Endothelial cell of umbilical vein (primary cell): Measurements from ENCODE around the gene RO60. TPM values are rescaled to one million over a fixed set of nuclear protein-coding genes. Genes with fewer than 3 reads are reported as not detected.

Source experiments
- BruUV-seq: library from RNA; stranded (reverse); fragments of 400-500 nt; replicated peaks from 2 replicates; lab custom pipeline; 2021; lab: Mats Ljungman, UMichigan
- CTCF ChIA-PET: fragments of 300-600, 350-600 bp; sonication (Branson Sonifier 250); formaldehyde crosslinking; loops from one replicate; lab custom pipeline; 2021; ENCODE audit warnings: antibody characterized with exemption, inconsistent platforms; lab: Charles Lee
- POLR2A ChIA-PET: fragments of 300-600, 350-600 bp; sonication (Branson Sonifier 250); formaldehyde crosslinking; loops from one replicate; lab custom pipeline; 2021; ENCODE audit warnings: antibody characterized with exemption, inconsistent platforms; lab: Charles Lee
- DNase-seq: peaks from one replicate; pipeline ENCODE4 v3.0.0-alpha.2; 2011; ENCODE audit warnings: low read depth, low spot score
- FAIRE-seq: peaks from 2 replicates; lab custom pipeline; 2011; peaks lifted over from hg19 to GRCh38; lab: Jason Lieb, UNC
- H2AFZ ChIP-seq: 2 replicates; pipeline ENCODE4 v1.6.0; 2012; ENCODE audit warnings: low read depth, low read length, control low read depth, inconsistent platforms
- H3K27ac ChIP-seq: 2 replicates; pipeline ENCODE4 v1.5.1; 2011; ENCODE audit warnings: low read depth, mild to moderate bottlenecking, control low read depth, low read length, moderate library complexity; ENCODE audit not compliant: insufficient read depth
- H3K27me3 ChIP-seq, 2 experiments: 2 replicates each; pipeline versions ENCODE4 v1.6.0 to v1.6.1; 2011; ENCODE audit warnings: low read length in 2 of 2, mixed read lengths in 1 of 2; ENCODE audit not compliant: control insufficient read depth in 2 of 2, insufficient read depth in 2 of 2
- H3K36me3 ChIP-seq, 2 experiments: 2 replicates in 1 of 2; 3 replicates in 1 of 2; pipeline ENCODE4 v1.5.1; 2011; ENCODE audit warnings: low read length in 2 of 2, mild to moderate bottlenecking in 1 of 2, moderate library complexity in 1 of 2; ENCODE audit not compliant: control insufficient read depth in 2 of 2, insufficient read depth in 2 of 2; ENCODE audit errors: extremely low read depth in 1 of 2
- H3K4me1 ChIP-seq: 3 replicates; pipeline ENCODE4 v1.5.1; 2011; ENCODE audit warnings: mild to moderate bottlenecking, low read length; ENCODE audit not compliant: control insufficient read depth, insufficient read depth; ENCODE audit errors: extremely low read depth
- H3K4me2 ChIP-seq: 2 replicates; pipeline ENCODE4 v1.6.1; 2011; ENCODE audit warnings: low read length, control low read depth, mixed read lengths; ENCODE audit not compliant: insufficient read depth
- H3K4me3 ChIP-seq, 3 experiments: fragments of 200-600 bp in 1 of 3; sonication (generic), shearing (Covaris generic) in 1 of 3; replicated peaks in 1 of 3; 2 replicates each; pipeline ENCODE4 v1.5.1; 2011 to 2016; ENCODE audit warnings: control low read depth in 3 of 3, low read length in 3 of 3, mild to moderate bottlenecking in 2 of 3, inconsistent platforms in 1 of 3, low read depth in 1 of 3, moderate library complexity in 1 of 3; ENCODE audit not compliant: insufficient read depth in 1 of 3
- H3K79me2 ChIP-seq: 2 replicates; pipeline ENCODE4 v1.6.0; 2012; ENCODE audit warnings: low read length, inconsistent platforms; ENCODE audit not compliant: control insufficient read depth, insufficient read depth
- H3K9ac ChIP-seq: replicated peaks from 2 replicates; pipeline ENCODE3; 2011; ENCODE audit warnings: low read length, control low read depth; ENCODE audit not compliant: insufficient read depth; ENCODE audit errors: extremely low read depth
- H3K9me1 ChIP-seq: replicated peaks from 3 replicates; pipeline ENCODE4 v1.6.0; 2011; ENCODE audit warnings: mild to moderate bottlenecking, low read length; ENCODE audit not compliant: control insufficient read depth, insufficient read depth; ENCODE audit errors: extremely low read depth
- H3K9me3 ChIP-seq: replicated peaks from 2 replicates; pipeline ENCODE4 v1.5.1; 2012; ENCODE audit warnings: low read length, inconsistent platforms; ENCODE audit not compliant: control insufficient read depth, insufficient read depth
- H4K20me1 ChIP-seq: replicated peaks from 2 replicates; pipeline ENCODE3; 2011; ENCODE audit warnings: mild to moderate bottlenecking, low read length; ENCODE audit not compliant: control insufficient read depth, insufficient read depth; ENCODE audit errors: extremely low read depth
- CTCF ChIP-seq, 2 donors: IDR thresholded peaks; 1 replicate in 1 of 2; 2 replicates in 1 of 2; pipeline ENCODE4 v1.5.1; 2011; ENCODE audit warnings: low read length in 2 of 2, mild to moderate bottlenecking in 2 of 2, moderate library complexity in 2 of 2, control low read depth in 1 of 2, inconsistent platforms in 1 of 2, low read depth in 1 of 2; ENCODE audit not compliant: insufficient read depth in 1 of 2; ENCODE audit errors: extremely low read depth in 1 of 2
- EZH2 ChIP-seq: IDR thresholded peaks from 2 replicates; pipeline ENCODE4 v1.6.1; 2012; ENCODE audit warnings: borderline replicate concordance, low read depth, mild to moderate bottlenecking, moderate library complexity, low read length, inconsistent platforms; ENCODE audit not compliant: severe bottlenecking
- FOS ChIP-seq: IDR thresholded peaks from 2 replicates; pipeline ENCODE4 v1.6.1; 2011; ENCODE audit warnings: mild to moderate bottlenecking, low read length, moderate library complexity, borderline replicate concordance; ENCODE audit not compliant: insufficient read depth
- MYC ChIP-seq: IDR thresholded peaks from one replicate; pipeline ENCODE4 v1.6.1; 2011; ENCODE audit warnings: mild to moderate bottlenecking, low read depth, low read length
- POLR2A ChIP-seq: IDR thresholded peaks from 2 replicates; pipeline ENCODE4 v1.6.1; 2012; ENCODE audit warnings: low read depth, mild to moderate bottlenecking, control low read depth, low read length
- dilution Hi-C: fragments of 300-500 bp; cut with MboI; formaldehyde crosslinking; loops from one replicate; pipeline ENCODE4 v1.15.0; 2019; ENCODE audit warnings: low sequenced_read_pairs; ENCODE audit not compliant: extremely low pct_ligation_motif_present
- intact Hi-C: fragments of 100-400 bp; cut with micrococcal nuclease; formaldehyde crosslinking; loops from one replicate; pipeline ENCODE4 v1.10.0; 2022
- polyA plus RNA-seq, 4 experiments: library from polyadenylated mRNA; depleted of rRNA in 3 of 4; stranded (reverse) in 3 of 4; unstranded in 1 of 4; fragments of >200 nt; gene quantifications; 2 replicates each; pipeline versions ENCODE4 v1.2.1 to v1.2.3, GENCODE V29; 2011 to 2012; ENCODE audit warnings: missing spikeins in 1 of 4
- total RNA-seq: library from RNA; stranded (reverse); gene quantifications from 2 replicates; pipeline ENCODE4 v1.2.3, GENCODE V29; 2021
- TF ChIP-seq, protein P1 (sequence below): IDR thresholded peaks from 2 replicates; pipeline ENCODE4 v1.6.1; 2011; ENCODE audit not compliant: insufficient read depth, insufficient read length

RO60 gene
- total and polyA plus RNA-seq, 2 donors (not counting 3 experiments of a cell fraction or from before 2014, with no cell fraction given): 11.1 to 60.3 TPM

GRCh38 chr1:193060406-193060805 lies 994 bp downstream of the RO60 start:
- POLR2A ChIA-PET: no interaction called here
- Histone ChIP-seq H3K4me1 (peaks cover 29% of the 10 kb centered on the region), H3K9me3 (no peaks in the 10 kb centered on the region), H2AFZ (no peak overlapping the region), H3K9me1 (no peaks in the 10 kb centered on the region), H3K9ac (peak overlapping the region; percentile 91), H3K27ac (peak overlapping the region; percentile 65), H3K4me3 (peak overlapping the region; percentile 27 to 86 (median 78)), H3K79me2 (peaks cover 87% of the 10 kb centered on the region), H3K4me2 (peak overlapping the region; percentile 99), H3K27me3 (no peaks in the 10 kb centered on the region), H3K36me3 (no peaks in the 10 kb centered on the region), H4K20me1 (peaks cover 2% of the 10 kb centered on the region)
- BruUV-seq: no TSS peak
- TF ChIP-seq POLR2A (no peak), EZH2 (no peak), FOS (no peak), CTCF (IDR thresholded peaks at IDR 0.05; ENCODE audit: extremely low read depth in 1 of 2, insufficient read depth in 1 of 2, low read depth in 1 of 2, low read length in 2 of 2) (no peak), MYC (no peak)
- FAIRE-seq: no peak
- peak; percentile 35 for DNase-seq
- CTCF ChIA-PET: interaction anchor here (0.7 kb wide), 1 partner anchor 9 kb away, joined by 4 read pairs; no protein-coding TSS in a partner anchor
- intact Hi-C loops: no loop called here
- dilution Hi-C loops: no loop called here

DNA sequence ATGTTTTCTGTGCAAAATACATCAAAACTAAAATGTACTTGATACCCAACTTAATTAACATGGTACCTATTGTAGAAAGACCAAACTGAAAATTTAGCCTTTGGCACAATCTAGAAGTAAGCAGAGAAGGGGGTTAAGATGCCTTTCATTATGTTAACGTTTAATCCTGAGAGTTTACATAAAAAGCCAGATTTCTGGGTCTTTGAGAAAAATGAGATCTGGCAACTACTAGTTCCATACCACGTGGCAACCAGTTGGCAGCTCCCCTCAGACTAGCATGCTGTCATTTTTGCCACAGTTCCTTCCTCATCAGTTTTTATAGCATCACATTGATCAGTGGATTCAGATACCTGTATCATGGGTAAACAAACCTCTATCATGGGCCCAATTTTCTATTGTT lies 1.5 kb downstream of the RO60 start:
- FAIRE-seq (no peak), DNase-seq (peak; percentile 27)
- Histone ChIP-seq H3K4me1 (peaks cover 29% of the 10 kb centered on the region), H3K9ac (peak overlapping the region; percentile 91), H3K79me2 (peaks cover 87% of the 10 kb centered on the region), H3K4me3 (peak overlapping the region; percentile 27 to 86 (median 78)), H3K27ac (peak overlapping the region; percentile 65), H2AFZ (no peak overlapping the region), H4K20me1 (peaks cover 2% of the 10 kb centered on the region), H3K4me2 (peak overlapping the region; percentile 99), H3K36me3 (no peaks in the 10 kb centered on the region), H3K9me1 (no peaks in the 10 kb centered on the region), H3K27me3 (no peaks in the 10 kb centered on the region), H3K9me3 (no peaks in the 10 kb centered on the region)
- intact Hi-C loops: no loop called here
- dilution Hi-C loops: no loop called here
- ChIA-PET POLR2A (no interaction called here), CTCF (no interaction called here)
- BruUV-seq: no TSS peak
- TF ChIP-seq MYC: no peak
- TF ChIP-seq, protein P1, sequence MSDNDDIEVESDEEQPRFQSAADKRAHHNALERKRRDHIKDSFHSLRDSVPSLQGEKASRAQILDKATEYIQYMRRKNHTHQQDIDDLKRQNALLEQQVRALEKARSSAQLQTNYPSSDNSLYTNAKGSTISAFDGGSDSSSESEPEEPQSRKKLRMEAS: peak; percentile 56
